GM19351 (cell line): Measurements from ENCODE around the gene IGIP.
"Not testable (repeated sequence)": the region's sequence is repeated elsewhere in the genome, so short reads cannot be mapped to it uniquely, and the experiment has no call there.

Source experiments
- ATAC-seq: cut with Tn5 transposase; IDR thresholded peaks from one replicate; pipeline ENCODE4 v1.9.1; 2021; ENCODE audit warnings: mild to moderate bottlenecking, moderate library complexity; ENCODE audit not compliant: unreplicated experiment

Gene IGIP

DNA sequence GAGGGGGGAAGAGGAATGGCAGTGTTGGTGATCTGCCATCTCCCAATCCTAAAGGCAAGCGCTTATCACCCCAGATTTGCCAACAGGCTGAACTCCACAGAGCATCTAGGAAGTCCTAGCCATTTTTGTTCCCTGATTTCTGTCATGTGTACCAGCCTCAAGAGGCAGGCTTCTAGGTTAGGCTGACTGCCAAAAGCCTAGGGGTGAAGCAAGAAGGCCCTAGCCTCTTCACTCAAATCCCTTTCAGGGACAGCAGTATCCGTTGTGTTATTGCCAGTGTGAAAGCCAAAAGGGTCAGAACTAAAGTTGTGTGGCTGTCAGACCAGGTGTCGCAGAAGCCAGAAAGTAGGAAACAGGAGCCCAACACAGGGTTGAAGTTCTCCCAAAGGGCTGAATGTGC is 14.7 kb downstream of the IGIP start:
- ATAC-seq: no peak

DNA sequence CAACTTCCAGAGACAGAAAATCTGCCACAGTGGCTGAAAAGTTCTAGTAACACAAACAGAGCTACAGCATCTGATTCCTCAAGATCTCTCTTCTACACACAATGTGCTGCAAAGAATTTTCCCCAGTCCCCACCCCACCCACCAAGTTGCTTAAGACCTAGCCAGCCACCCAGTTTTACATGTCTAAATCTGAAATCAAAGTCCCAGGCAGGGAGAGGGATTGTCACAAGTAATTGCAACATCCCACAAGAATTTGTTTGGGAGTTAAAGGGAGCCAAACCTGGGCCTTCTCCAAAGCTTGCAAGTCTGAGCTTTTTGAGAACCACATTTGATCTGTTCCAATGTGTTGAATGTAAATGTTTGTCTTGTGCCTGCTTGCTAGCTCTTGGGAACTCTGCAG is 15.5 kb downstream of the IGIP start:
- ATAC-seq: no peak

DNA sequence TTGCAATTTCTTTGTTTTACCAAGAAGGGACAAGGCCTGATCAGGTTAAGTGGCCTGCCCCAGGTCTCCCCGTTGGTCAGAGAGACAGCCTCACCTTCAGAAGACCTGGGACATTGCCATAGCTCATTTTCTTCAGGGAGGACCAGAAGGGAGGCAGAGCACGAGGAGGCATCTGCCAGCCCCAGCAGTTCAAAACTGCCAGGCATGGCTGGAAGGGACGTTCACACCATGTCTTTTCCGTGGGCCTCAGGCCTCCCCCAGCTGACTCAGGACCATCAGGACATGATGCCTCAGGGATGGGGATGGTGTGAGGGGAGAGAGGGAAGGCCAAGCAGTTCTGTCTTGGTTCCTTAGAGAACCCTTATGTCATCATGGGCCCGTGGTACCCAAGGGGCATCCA is 16.5 kb downstream of the IGIP start:
- no peak for ATAC-seq

DNA sequence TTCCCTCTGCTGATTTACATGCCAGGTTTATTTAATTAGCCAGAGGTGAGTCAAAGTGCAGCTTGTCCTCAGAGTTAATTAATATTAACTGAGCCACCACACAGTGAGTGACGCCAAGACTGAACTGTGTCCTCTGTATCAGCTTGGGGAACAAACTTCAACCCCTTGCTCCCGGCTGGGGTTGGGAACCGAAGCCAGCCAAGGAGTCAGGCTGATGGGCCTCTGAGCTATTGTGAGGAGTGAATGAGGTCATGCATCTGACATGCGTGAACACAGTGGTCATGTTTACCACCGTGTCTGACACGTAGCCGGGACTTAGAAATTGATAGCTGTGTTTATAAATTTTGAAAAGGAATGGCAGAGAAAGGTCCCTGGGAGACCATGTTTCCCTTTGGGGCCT is 17.1 kb downstream of the IGIP start:
- ATAC-seq: no peak

DNA sequence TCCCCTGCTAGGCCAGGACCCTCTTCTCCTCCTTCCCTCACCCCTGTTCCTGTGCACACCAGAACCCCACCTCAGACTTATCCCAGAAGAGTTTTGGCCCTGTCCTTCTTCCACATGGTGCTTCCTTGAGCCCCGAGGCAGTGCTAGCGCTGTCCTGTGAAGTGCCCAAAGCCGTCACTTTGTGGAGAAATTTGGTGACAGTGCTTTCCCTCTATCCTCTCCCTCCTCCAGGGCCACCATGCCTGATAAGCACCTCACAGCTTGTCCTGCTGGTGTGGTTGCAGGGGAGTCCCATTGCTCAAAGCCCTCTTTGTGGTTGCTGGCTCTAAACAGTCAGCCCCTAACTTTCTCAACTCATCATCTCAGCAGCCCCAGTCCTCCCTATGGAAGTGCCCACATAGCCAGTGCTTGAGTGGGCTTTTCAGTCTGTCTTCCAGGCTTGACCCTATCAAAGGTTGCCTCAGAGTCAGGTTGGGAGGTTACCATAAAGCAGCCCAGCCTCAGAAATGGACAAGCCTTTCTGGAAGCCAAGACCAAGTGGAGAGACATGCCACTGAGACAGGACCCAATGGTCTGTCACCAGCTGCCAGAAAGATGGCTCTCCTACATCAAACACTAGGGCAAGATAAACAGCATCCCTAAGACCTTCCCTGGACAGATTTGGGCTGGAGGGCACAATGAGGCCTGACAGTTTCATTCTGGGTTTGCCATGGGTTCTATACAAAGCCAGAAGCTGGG is 18.0 kb downstream of the IGIP start:
- ATAC-seq: peak; percentile 18

DNA sequence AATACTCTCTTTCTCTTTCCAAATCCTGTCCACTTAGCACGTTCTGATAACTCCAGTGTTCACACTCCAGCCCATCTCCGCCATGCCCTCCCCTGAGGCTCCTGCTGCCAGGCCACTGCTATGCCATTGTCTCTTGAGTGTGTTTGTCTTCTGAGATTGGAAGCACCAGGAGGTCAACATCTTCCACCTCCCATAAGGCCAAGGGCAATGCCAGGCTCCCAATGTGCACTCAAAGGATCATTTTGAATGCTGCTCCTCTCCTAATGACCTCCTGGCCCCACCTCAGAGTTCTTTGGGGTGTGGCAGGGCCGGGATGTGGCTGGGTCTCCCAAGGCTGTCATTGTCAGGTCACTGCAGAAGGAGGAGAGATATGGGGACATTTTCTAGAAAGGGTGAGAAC is 19.5 kb downstream of the IGIP start:
- ATAC-seq: no peak

DNA sequence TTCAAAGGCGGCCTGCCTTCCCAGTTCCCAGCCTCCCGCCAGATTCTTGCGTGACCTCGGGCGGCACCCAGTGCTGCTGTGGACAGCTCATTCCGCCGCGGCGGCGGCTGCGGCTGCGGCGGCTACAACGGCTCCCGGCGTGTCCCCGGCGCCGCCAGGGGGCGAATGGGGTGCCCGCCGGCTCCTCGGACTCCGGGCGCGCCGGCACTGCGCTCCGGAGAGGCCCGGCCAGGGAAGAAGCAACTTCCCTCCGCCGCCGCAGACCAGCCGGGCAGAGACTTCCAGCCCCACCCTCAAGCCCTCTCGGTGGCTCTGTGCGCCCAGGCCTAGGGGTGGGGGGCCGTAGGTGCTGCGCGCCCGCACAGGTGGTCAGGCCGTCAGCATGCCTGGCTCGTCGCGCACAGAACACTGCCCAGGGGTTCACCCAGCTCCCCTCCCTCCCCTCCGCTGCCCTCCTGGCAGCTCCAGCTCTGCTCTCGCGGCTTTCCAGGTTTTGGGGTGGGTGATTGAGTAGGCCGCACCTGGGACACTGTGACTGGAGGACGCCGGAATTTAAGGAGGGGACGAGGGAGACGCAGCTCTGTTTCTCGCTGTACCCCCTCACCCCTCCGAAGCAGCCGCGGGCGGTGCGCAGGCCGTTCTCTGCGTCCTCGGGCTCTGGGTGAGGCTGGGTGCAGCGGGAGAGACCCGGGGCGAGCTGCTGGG is 20.2 kb downstream of the IGIP start:
- ATAC-seq: no peak

DNA sequence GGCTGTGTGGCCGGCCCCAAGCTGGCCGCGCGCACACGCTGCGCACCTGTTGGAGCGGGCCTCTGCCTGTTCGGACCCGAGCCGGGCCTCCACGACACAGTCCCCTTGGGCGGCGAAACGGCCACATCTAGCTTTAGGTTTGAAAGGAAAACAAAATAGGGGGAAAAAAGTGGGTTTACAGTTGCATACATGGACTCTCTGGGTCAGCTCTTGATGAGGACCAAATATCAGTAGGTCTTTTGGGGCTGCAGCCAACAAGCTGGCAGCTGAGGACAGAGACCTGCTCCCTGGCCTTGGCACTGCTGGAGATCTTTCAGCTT is 20.7 kb downstream of the IGIP start:
- no peak for ATAC-seq

DNA sequence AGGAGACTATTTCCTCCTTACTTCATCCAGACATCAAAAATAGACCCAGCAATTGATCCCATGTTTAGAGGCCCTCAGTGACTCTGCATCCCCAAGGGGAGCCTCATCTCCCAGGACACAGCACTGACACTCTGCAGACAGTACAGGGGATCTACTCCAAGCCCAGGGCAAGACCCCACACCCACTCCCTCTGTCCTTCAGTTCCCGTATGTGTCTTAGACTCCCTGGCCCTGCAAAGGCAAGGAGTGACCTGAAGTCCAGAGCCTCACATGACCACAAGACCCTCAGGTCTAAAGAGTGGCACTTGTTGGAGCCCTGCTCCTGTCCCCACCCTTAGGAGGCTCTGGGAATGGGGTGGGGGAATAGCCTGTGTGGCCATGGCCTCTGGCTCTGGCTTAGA is 21.7 kb downstream of the IGIP start:
- no peak for ATAC-seq

DNA sequence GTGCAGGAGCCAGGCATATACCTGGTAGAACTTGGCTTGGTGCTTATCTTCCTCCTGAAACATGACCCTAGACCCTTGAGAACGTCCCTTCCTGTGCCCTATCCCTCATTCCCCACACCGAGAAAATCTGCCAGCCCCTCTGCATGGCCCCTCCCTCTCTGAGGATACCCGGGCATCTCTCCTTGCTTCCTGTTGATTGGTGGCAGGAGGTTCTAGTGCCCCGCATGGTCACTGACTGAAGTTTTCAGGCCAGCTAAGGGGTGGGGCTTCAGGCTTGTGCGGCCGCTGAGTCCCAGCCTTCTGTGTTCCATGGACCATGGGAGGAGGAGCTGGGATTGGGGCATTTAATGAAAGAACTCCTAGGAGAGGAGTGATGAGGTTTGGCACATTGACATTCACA is 22.8 kb downstream of the IGIP start:
- no peak for ATAC-seq

DNA sequence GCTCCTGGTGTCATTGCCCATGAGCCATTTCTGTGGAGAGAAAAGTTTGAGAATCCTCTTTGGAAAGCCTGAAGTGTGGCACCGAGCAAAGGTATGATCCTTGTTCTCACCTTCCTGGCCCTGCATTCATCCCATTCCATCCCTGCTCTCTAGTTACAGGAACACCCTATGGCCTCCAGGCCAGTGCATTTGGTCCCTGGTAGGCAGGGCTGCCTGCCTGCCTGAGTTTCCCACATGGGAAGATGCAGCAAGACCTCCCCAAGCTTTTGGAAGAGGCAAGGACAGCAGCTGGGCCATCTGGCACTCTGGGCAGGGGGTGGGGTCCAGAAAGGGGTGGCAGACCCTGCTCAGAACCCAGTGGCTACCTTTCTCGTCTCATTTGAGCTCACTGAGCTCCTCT is 24.5 kb downstream of the IGIP start:
- no peak for ATAC-seq

DNA sequence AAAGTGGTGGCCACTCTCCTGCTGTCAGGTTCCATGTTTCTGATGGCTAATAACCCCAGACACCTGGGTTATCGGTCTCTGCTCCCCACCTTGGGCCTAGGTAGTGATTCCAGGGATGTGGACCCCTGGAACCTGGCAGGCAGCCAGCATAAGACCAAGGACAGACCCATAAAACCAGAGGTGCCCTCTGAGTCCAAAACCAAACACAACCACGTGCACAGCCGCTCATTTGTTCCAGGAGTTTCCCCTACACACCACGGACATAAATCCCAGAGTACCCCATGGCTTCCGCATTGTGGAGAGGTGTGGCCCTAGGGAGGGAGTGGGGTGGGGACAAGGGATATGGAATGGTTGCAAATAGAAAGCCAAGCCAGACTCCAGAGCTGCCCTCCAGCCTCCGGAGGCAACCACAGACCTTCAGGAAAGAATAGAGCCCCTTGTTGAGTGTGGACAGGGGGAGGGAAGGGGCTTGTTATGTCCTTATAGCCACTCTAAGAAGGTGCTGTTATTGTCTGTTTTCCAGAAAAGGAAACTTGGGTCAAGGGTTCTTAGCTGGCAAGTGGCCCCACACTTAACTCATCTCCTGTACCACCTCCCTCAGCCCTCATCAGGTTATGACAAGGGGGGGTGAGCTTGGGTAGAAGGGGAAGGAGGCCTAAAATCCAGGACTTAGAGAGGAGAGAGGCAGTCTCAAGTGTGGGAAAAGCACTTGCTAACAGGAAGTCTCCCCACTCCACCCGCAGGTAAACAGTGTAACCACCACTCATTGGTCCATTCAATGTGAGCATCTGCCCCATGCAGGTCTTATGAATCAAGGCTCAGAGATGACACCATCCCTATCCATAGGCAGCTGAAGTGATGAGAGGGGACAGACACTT is 25.6 kb downstream of the IGIP start:
- ATAC-seq: no peak

DNA sequence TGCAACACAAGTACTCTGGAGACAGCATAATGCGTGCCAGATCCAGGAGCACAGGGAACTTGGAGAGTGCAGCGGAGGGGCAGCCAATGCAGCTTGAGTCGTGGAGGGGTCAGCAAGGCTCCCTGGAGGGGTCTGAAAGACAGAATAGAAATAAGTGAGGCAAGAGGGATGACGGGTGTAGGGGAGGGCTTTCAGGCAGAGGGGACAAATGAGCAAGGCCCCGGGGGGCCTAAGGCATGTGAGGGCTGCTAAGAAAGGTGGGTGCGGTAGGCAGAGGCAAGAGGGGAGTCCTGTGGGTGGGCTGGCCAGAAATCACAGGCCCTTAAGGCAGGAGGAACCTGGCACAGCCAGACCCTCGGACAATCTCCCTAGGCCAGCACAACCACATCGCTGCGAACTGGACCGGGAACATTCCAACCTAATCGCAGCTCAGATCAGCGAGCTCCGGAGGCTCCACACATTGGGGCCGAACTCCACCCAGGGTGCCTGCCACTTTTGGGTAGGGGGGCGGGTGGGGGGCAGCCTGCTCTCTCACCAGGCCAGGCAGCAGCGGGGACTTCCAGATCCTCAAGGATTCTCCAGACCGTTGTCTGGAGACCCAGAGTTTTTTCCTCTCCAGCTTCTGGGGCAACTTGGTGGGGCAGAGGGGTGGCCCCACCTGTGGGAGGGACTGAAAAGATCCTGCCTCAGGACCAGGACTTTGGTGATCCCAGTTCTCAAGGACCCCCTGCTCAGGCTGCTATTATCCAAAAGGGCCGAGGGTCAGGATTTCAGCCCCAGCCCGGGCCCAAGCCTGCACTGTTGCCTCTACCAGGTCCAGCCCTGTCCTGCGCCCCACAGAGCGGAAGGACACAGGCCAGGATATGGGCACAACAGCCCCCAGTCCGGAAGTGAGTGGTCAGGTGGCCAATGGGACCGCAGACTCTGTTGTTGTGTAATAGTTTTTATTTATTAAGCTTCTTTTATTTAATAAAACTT is 26.6 kb downstream of the IGIP start:
- ATAC-seq: no peak

DNA sequence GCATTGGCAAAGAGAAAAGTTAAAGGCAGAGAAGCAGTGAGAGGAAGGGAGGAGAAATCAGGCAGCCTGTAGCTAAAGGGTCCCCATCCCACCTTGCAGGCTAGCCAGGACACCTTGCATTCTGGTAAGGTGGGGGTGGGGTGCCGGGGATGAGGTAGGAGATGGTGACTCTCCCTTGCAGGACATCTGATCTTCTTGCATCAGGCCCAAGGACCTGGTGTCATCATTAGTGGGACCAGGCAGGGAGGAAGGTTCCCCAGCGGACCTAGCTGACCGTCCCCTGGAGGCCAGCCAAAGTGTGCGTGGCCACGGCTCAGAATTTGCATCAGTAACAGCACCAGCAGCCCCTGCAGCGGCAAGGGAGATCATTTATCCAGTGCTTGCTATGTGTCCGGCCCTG is 27.5 kb downstream of the IGIP start:
- no peak for ATAC-seq

DNA sequence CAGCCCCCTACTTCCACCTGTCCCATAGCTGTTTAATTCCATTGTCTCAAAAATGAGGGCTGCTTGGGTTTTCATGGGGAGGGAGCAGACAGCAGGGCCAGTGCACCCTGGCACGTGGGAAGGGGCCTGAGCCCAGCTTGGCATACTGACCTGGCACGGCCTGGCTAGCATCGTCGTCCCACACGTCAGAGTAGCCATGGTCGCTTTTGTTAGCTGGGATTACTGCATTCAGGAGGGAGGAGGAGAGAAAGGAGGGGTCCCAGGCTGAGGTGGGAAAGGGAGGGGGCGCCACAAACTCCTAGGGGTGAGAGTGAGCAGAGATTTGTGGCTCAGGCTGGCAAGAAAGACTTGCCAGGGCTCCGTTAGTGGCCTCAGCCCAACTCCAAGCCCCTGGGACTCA is 28.2 kb downstream of the IGIP start:
- no peak for ATAC-seq

DNA sequence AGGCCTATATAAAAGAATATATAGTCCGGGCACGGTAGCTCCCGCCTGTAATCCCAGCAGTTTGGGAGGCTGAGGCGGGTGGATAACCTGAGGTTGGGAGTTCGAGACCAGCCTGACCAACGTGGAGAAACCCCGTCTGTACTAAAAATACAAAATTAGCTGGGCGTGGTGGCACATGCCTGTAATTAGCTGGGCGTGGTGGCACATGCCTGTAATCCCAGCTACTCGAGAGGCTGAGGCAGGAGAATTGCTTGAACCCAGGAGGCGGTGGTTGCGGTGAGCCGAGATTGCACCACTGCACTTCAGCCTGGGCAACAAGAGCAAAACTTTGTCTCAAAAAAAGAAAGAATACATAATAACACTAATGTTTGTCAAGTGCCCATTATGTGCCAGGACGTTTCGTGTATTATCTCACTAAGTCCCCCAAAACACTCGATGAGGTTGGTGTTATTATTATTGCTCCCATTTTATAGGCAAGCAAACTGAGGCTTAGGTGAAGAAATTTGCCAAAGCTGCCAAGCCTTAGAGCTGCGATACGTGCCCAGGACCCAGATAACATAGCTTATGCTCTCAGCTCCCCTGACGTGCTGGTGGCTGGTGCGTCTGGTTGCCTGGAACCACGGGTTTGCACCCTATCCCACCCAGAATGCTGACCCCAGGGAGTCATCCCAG is 29.1 kb downstream of the IGIP start:
- not testable (repeated sequence) for ATAC-seq

DNA sequence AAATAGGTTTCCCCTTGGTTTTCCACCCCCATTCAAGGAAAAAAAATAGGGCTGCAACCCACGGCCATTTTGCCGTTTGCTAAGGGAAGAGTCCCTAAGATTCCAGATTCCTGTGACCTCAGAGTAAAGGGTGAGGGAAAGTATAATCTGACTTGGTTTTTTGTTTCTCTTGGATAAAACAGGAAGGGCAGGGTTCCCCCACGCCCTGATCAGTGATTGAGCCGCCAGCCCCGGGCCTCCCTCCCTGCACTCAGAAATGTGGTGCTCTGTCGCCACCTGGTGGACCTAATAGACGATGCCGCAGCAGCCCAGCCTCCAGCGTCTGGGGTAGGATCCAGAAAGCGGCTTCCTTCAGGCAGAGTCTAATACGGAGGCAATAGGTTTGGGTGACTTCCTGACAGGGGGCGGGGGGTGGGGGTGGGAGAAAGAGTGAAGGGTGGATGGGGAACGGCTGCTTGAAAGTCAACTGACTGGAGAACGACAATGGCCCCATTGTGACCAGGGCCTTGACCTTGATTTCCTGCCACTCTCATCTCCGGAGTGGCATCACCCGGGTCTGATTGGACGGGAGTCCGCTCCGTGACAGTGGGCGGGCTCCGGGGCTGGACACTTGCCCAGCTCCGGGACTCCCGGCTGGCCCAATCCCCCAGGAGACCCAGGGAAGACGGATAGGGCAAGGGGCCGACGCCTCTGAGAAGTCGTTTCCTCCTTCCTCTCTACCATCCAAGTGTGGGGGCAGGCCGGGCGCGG is 31.5 kb downstream of the IGIP start:
- ATAC-seq: peak; percentile 97

DNA sequence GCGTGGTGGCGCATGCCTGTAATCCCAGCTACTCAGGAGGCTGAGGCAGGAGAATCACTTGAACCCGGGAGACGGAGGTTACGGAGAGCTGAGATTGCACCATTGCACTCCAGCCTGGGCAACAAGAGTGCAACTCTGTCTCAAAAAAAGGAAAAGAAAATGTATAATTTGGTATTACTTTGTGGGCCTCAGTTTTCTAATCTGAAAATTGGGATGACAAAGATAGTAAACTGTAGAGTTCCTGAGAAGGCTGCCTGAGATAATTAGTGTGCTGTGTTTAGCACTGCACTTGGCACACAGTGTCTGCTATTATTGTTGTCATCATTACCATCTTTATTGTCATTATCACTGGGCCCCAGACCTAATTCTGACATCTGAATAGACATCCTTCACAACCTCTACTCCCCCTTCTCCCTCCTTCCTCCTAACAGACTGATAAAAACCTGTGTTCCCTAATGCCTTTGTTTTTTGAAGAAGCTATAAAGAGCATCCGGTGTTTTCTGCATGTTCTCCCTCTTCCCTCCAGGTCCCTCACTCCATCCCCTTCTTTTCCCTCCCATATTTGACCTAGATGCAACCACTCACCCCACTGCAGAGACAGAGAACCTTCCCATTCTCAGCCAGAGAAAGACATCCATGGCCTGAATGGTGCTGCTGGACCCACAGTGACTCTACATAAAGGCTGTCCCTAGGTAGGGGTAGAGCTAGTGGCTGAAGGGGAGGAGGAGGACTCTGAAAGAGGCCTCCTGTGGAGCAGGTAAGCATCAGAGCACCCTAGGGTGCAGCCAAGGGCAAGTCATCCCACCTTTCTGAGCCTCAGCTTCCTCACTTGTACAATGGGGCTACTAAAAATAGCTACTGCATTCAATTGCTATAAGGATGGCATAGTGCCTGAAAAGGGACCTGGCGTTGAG is 33.5 kb downstream of the IGIP start:
- ATAC-seq: no peak
